ENCODE data around the gene RNF148.

RNF148 gene

DNA sequence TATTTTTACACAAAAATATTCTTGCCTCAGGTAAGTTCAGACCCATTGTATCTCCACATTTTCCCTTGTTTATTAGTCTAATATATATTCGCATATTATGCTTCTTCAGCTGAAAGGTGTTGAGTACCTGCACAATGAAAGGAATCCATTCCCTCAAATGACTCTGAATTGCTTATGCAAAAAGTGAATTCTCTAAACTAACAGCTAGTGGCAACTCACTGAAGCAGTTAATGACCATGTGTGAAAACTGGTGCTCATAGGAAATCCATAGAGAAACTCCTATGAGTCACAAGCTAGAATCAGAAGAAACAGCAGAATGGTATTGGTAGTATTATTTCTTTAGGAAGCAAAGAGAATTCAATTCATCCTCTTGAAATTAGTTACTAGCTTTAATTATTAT lies 33.5 kb upstream of the RNF148 start:
- no peaks in the 10 kb centered on the region for H3K36me3 ChIP-seq (ENCODE audit: low read length)
- H2AFZ ChIP-seq (ENCODE audit: low read depth, low read length, severe bottlenecking): no peak overlapping the region
- no peak overlapping the region for H3K4me3 ChIP-seq (ENCODE audit: insufficient read depth, low read length, poor library complexity, severe bottlenecking)
- TF ChIP-seq EZH2phosphoT487 (conservative IDR thresholded peaks at IDR 0.05; ENCODE audit: low read length) (no peak), CTCF (IDR thresholded peaks at IDR 0.05; ENCODE audit: insufficient read depth, low read length, poor library complexity, severe bottlenecking) (no peak)
- H4K20me1 ChIP-seq (ENCODE audit: low read depth, low read length): no peaks in the 10 kb centered on the region
- no peak overlapping the region for H3K27ac ChIP-seq (ENCODE audit: low read depth, low read length)
- H3F3A ChIP-seq (ENCODE audit: insufficient read depth): no peaks in the 10 kb centered on the region
- no peaks in the 10 kb centered on the region for H3K9me3 ChIP-seq (ENCODE audit: insufficient read depth, low read length)
- no peaks in the 10 kb centered on the region for H3K79me2 ChIP-seq (ENCODE audit: insufficient read depth, low read length)
- no peaks in the 10 kb centered on the region for H3K27me3 ChIP-seq (ENCODE audit: low read length)
- no peak overlapping the region for H3K9ac ChIP-seq (ENCODE audit: low read length)
- H3K9me2 ChIP-seq (replicated peaks; ENCODE audit: insufficient read depth, low read length): no peaks in the 10 kb centered on the region
- no peak overlapping the region for H3K4me2 ChIP-seq (ENCODE audit: low read depth, low read length, poor library complexity, severe bottlenecking)

GRCh38 chr7:122727759-122728158 lies 25.0 kb upstream of the RNF148 start:
- H3F3A ChIP-seq (ENCODE audit: insufficient read depth): no peaks in the 10 kb centered on the region
- H3K4me3 ChIP-seq (ENCODE audit: insufficient read depth, low read length, poor library complexity, severe bottlenecking): no peak overlapping the region
- no peak overlapping the region for H3K27ac ChIP-seq (ENCODE audit: low read depth, low read length)
- no peaks in the 10 kb centered on the region for H4K20me1 ChIP-seq (ENCODE audit: low read depth, low read length)
- H3K79me2 ChIP-seq (ENCODE audit: insufficient read depth, low read length): no peaks in the 10 kb centered on the region
- H2AFZ ChIP-seq (ENCODE audit: low read depth, low read length, severe bottlenecking): no peak overlapping the region
- H3K27me3 ChIP-seq (ENCODE audit: low read length): no peaks in the 10 kb centered on the region
- H3K9me3 ChIP-seq (ENCODE audit: insufficient read depth, low read length): no peaks in the 10 kb centered on the region
- TF ChIP-seq CTCF (IDR thresholded peaks at IDR 0.05; ENCODE audit: insufficient read depth, low read length, poor library complexity, severe bottlenecking): no peak
- TF ChIP-seq EZH2phosphoT487 (conservative IDR thresholded peaks at IDR 0.05; ENCODE audit: low read length): no peak
- H3K4me2 ChIP-seq (ENCODE audit: low read depth, low read length, poor library complexity, severe bottlenecking): no peak overlapping the region
- no peaks in the 10 kb centered on the region for H3K36me3 ChIP-seq (ENCODE audit: low read length)
- H3K9me2 ChIP-seq (replicated peaks; ENCODE audit: insufficient read depth, low read length): no peaks in the 10 kb centered on the region
- H3K9ac ChIP-seq (ENCODE audit: low read length): no peak overlapping the region

GRCh38 chr7:122727354-122727753 lies 24.6 kb upstream of the RNF148 start:
- H3K27ac ChIP-seq (ENCODE audit: low read depth, low read length): no peak overlapping the region
- H3K4me3 ChIP-seq (ENCODE audit: insufficient read depth, low read length, poor library complexity, severe bottlenecking): no peak overlapping the region
- TF ChIP-seq CTCF (IDR thresholded peaks at IDR 0.05; ENCODE audit: insufficient read depth, low read length, poor library complexity, severe bottlenecking) (no peak), EZH2phosphoT487 (conservative IDR thresholded peaks at IDR 0.05; ENCODE audit: low read length) (no peak)
- H3K9me2 ChIP-seq (replicated peaks; ENCODE audit: insufficient read depth, low read length): no peaks in the 10 kb centered on the region
- H3K36me3 ChIP-seq (ENCODE audit: low read length): no peaks in the 10 kb centered on the region
- H2AFZ ChIP-seq (ENCODE audit: low read depth, low read length, severe bottlenecking): no peak overlapping the region
- H3K79me2 ChIP-seq (ENCODE audit: insufficient read depth, low read length): no peaks in the 10 kb centered on the region
- no peaks in the 10 kb centered on the region for H3K27me3 ChIP-seq (ENCODE audit: low read length)
- H3K9ac ChIP-seq (ENCODE audit: low read length): no peak overlapping the region
- no peaks in the 10 kb centered on the region for H4K20me1 ChIP-seq (ENCODE audit: low read depth, low read length)
- H3K9me3 ChIP-seq (ENCODE audit: insufficient read depth, low read length): no peaks in the 10 kb centered on the region
- H3K4me2 ChIP-seq (ENCODE audit: low read depth, low read length, poor library complexity, severe bottlenecking): no peak overlapping the region
- H3F3A ChIP-seq (ENCODE audit: insufficient read depth): no peaks in the 10 kb centered on the region

DNA sequence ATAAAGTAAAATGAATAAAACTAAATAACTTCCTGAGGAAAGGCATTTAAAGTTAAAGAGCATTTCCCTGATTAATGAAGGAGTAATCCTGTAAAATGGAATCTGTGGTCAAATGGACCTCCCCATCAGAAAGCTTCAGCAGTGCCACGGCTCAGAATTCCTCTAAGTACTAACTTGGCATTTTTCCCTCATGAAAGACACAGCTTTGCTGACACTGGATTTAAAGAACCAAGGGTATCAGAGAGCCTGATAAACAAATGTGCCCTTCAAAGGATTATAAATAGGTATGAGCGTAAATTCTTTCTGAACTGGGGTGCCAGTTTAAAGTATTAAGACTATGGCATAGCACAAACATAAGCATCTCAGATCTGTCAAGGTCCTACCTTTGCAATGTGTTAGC lies 24.2 kb upstream of the RNF148 start:
- H3K36me3 ChIP-seq (ENCODE audit: low read length): no peaks in the 10 kb centered on the region
- H3K9me2 ChIP-seq (replicated peaks; ENCODE audit: insufficient read depth, low read length): no peaks in the 10 kb centered on the region
- H3K4me3 ChIP-seq (ENCODE audit: insufficient read depth, low read length, poor library complexity, severe bottlenecking): no peak overlapping the region
- H3K9ac ChIP-seq (ENCODE audit: low read length): no peak overlapping the region
- no peaks in the 10 kb centered on the region for H3F3A ChIP-seq (ENCODE audit: insufficient read depth)
- H4K20me1 ChIP-seq (ENCODE audit: low read depth, low read length): no peaks in the 10 kb centered on the region
- H3K9me3 ChIP-seq (ENCODE audit: insufficient read depth, low read length): no peaks in the 10 kb centered on the region
- H3K27ac ChIP-seq (ENCODE audit: low read depth, low read length): no peak overlapping the region
- no peak overlapping the region for H3K4me2 ChIP-seq (ENCODE audit: low read depth, low read length, poor library complexity, severe bottlenecking)
- H3K79me2 ChIP-seq (ENCODE audit: insufficient read depth, low read length): no peaks in the 10 kb centered on the region
- no peak overlapping the region for H2AFZ ChIP-seq (ENCODE audit: low read depth, low read length, severe bottlenecking)
- no peaks in the 10 kb centered on the region for H3K27me3 ChIP-seq (ENCODE audit: low read length)
- no peak for TF ChIP-seq CTCF (IDR thresholded peaks at IDR 0.05; ENCODE audit: insufficient read depth, low read length, poor library complexity, severe bottlenecking)

All from SU-DHL-6 (cell line).